HCT116 (cell line): Measurements from ENCODE around the gene MRPL58.

Source experiments
- EZH2 ChIP-seq: fragments of 200-600 bp; sonication (generic); IDR thresholded peaks from 2 replicates; pipeline ENCODE4 v1.6.1; 2017; ENCODE audit warnings: antibody characterized with exemption, mixed run types
- EZH2phosphoT487 ChIP-seq: fragments of 200-600 bp; IDR thresholded peaks from 2 replicates; pipeline ENCODE4 v1.6.1; 2018; ENCODE audit warnings: antibody characterized with exemption, borderline replicate concordance
- JUND ChIP-seq: IDR thresholded peaks from 2 replicates; pipeline ENCODE4 v1.6.1; 2012
- MAX ChIP-seq: IDR thresholded peaks from 2 replicates; pipeline ENCODE4 v1.6.1; 2012
- POLR2A ChIP-seq: IDR thresholded peaks from 2 replicates; pipeline ENCODE4 v1.7.0; 2011; ENCODE audit warnings: borderline replicate concordance; ENCODE audit not compliant: insufficient read depth, insufficient read length; ENCODE audit errors: extremely low read depth
- POLR2AphosphoS5 ChIP-seq: IDR thresholded peaks from 2 replicates; pipeline ENCODE4 v1.6.1; 2011; ENCODE audit warnings: mild to moderate bottlenecking, low read depth, low read length, moderate library complexity
- REST ChIP-seq: IDR thresholded peaks from 2 replicates; pipeline ENCODE4 v1.6.1; 2012; ENCODE audit warnings: low read depth
- SIN3A ChIP-seq: IDR thresholded peaks from 2 replicates; pipeline ENCODE4 v1.6.1; 2012; ENCODE audit warnings: low read depth
- TF ChIP-seq, protein P1 (sequence below), 3 experiments: fragments of 200-600 bp in 1 of 3; sonication (generic) in 1 of 3; IDR thresholded peaks in 2 of 3; conservative IDR thresholded peaks in 1 of 3; 2 replicates each; pipeline ENCODE4 v1.5.1; 2012 to 2017; ENCODE audit warnings: low read depth in 2 of 3, low read length in 2 of 3, antibody characterized with exemption in 1 of 3, borderline replicate concordance in 1 of 3, control low read depth in 1 of 3, mild to moderate bottlenecking in 1 of 3, mixed read lengths in 1 of 3, mixed run types in 1 of 3, moderate library complexity in 1 of 3; ENCODE audit not compliant: insufficient read depth in 1 of 3
- TF ChIP-seq, protein P2 (sequence below): IDR thresholded peaks from 2 replicates; pipeline ENCODE4 v1.6.1; 2012

GRCh38 chr17:75003070-75003956 is 9.2 kb upstream of the MRPL58 start:
- TF ChIP-seq, protein P1, sequence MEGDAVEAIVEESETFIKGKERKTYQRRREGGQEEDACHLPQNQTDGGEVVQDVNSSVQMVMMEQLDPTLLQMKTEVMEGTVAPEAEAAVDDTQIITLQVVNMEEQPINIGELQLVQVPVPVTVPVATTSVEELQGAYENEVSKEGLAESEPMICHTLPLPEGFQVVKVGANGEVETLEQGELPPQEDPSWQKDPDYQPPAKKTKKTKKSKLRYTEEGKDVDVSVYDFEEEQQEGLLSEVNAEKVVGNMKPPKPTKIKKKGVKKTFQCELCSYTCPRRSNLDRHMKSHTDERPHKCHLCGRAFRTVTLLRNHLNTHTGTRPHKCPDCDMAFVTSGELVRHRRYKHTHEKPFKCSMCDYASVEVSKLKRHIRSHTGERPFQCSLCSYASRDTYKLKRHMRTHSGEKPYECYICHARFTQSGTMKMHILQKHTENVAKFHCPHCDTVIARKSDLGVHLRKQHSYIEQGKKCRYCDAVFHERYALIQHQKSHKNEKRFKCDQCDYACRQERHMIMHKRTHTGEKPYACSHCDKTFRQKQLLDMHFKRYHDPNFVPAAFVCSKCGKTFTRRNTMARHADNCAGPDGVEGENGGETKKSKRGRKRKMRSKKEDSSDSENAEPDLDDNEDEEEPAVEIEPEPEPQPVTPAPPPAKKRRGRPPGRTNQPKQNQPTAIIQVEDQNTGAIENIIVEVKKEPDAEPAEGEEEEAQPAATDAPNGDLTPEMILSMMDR (IDR thresholded peaks at IDR 0.05 in 2 of 3, conservative IDR thresholded peaks at IDR 0.05 in 1 of 3; ENCODE audit: borderline replicate concordance in 1 of 3, insufficient read depth in 1 of 3, low read depth in 2 of 3, low read length in 2 of 3) = no peak
- TF ChIP-seq POLR2A (no peak), EZH2phosphoT487 (no peak), SIN3A (no peak), MAX (no peak), POLR2AphosphoS5 (no peak), EZH2 (no peak), REST (no peak), JUND (no peak)
- TF ChIP-seq, protein P2, sequence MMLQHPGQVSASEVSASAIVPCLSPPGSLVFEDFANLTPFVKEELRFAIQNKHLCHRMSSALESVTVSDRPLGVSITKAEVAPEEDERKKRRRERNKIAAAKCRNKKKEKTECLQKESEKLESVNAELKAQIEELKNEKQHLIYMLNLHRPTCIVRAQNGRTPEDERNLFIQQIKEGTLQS = no peak
